DLD1 (cell line): Measurements from ENCODE around the gene SH3BGR.

Experiments used
- in situ Hi-C: cut with HindIII; loops from 2 replicates; pipeline ENCODE4 v1.10.0; 2017; ENCODE audit warnings: low sequenced_read_pairs

SH3BGR gene

DNA sequence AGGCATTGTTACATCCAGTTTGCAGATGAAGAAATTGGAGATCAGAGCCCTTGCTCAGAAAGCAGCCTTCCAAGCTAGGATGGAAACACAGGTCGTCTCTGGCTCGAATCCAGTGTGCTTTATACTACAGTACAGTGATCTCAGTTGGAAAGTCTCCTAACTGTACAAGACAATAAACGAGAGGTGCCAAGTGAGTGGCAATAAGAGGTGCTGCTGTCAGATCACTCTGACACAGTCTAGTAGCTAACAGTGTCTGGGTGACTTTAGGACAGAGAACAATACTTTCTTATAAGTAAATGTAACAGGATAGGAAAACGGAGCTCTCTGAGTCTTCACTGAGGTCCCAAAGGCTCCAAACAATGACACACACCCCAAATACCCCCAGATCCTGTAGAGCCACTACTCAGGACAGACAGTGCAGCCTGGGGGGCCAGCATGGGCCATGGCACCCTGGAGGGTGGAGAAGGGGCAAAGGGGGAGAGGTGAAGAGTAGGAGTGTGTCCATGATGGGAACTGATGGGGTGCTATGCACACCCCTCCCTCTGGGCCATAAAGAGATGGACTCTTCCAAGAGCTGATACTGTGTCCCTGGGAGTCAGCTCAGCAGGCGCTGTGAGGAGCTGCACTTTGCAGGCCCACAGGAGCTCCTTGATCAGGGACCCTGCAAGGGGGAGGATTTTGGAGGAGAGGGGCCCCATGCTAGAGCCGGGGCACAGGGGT, 3.3 kb downstream of the SH3BGR start:
- in situ Hi-C loops: no loop called here

DNA sequence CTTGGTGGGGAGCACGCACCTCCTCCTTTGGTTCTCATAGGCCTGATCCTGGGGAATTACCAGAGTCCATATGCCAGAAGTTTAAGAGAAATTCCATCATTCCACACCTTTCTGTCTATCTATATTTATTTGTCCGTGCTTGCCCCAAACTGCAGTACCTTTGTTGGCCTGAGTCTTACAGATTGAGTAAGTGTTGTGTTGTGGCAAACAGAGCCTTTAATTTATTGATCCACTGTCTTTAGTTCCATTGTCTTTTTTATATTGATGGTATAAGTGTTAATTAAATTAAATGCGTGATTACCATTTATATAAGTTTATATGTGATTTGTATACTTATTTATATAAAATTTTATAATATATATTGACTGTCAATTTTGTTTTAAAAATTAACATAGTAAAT, 4.9 kb downstream of the SH3BGR start:
- in situ Hi-C loops: no loop called here

DNA sequence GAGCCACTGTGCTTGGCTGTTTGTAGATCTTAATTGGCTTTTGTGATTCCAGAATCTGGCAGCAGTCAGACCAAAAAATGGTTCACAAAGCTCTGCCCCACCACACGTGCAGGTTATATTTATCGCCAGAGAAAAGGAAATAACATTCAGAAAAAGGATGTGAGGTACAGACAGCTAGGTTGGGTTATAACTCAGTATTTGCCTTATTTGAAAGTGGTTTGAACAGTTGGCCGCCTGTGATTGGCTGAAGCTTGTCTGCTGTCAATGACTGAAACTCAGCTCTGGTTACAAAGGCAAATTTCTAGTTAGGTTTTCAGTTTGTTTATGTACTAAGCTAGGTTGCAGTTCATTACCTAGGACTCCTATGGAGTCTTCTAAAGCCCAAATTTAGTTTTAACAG, 9.6 kb downstream of the SH3BGR start:
- in situ Hi-C loops: no loop called here

DNA sequence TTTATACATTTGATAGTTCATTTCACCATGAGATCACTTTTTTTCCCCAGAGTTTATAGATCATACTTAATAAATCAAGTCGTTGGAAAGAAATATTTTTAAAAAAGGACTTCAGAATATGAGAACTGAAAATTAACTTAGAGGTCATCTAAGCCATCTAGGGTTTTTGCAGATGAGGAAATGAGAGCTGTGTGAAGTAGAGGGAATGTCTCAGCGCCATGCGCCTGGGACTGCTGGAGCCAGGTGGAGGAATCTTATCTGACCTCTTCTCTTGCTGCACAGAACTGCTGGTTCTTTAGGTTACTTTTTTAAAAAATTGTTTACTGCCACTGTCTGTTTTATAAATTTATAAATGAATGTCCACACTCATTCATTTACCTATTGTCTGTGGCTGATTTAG, 11.5 kb downstream of the SH3BGR start:
- in situ Hi-C loops: no loop called here

DNA sequence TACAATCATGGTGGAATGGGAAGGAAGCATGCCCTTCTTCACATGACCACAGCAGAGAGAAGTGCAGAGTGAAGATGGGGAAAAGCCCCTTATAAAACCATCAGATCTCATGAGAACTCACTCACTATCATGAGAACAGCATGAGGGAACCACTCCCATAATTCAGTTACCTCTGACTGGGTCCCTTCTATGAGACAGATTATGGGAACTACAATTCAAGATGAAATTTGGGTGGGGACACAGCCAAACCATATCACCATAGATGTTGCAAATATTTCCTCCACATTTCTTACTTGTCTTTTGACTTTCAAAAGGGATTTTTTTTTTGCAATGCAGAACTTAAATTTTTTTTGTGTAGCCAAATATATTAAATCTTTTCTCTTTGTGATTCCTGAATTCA, 14.8 kb downstream of the SH3BGR start:
- in situ Hi-C loops: no loop called here

DNA sequence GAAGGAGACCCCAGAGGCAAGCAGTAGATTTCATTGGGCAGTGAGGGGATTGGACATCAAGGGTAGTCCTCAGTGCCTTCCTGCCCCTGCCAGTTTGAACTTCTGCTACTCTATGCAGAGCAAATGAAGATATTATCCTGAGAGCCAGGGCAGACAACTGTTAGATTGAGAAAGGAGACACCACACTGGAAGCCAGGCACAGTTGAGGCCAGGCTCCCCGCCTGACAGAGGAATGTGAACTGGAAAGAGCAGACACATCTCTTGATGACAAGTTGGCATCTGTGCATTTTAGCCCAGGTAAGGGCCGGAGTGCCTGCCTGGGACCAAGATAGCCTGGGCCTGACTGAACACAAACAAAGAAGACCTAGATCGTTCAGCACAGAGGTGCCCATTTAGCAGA, 16.0 kb downstream of the SH3BGR start:
- in situ Hi-C loops: no loop called here

DNA sequence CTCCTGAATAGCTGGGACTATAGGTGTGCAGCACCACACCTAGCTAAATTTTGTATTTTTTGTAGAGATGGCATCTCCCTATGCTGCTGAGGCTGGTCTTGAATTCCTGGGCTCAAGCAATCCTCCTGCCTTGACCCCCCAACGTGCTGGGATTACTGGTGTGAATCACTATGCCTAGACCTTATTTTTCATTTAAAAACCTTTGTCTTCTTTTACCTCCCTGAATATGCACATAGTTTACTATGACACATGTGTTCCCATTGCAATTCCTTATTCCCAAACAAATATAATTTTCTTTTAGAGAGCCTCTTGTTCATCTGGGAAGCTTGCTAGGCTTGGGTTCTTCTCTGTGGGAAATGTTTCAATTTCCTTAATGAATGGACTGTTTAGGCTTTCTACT, 16.8 kb downstream of the SH3BGR start:
- in situ Hi-C loops: no loop called here

DNA sequence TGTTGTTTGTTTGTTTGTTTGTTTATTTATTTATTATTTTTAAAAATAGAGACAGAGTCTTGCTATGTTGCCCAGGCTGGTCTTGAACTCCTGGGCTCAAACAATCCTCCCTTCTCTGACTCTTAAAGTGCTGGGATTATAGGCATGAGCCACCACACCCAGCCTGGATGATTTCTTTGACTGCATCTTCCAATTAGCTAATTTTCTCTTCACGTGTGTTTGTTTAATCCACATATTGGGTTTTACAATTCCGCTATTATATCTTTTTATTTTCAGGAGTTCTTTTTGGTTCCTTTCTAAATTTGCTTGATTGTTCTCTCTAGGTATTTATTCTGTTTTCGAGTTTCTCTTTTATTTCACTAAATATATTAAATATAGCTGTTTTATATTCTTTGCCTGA, 19.8 kb downstream of the SH3BGR start:
- in situ Hi-C loops: no loop called here

DNA sequence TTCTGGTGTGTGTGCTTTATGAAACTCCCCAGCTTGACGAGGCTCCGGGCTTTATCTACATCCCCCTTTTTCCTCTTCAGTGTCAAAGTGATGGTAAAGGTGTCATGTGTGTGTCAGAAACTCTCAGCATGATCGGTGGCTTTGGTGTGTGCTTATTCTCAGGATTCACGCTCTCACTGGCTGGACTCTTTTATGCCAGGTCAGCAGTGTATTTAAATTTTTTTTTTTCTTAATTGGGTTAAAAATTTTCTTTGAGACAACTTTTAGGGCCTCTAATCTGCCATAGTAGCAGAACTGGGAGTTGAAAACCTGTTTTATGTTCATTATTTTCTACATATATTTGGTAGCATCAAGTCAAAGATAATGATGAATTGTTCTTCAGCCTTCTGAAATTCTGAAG, 21.0 kb downstream of the SH3BGR start:
- in situ Hi-C loops: no loop called here

DNA sequence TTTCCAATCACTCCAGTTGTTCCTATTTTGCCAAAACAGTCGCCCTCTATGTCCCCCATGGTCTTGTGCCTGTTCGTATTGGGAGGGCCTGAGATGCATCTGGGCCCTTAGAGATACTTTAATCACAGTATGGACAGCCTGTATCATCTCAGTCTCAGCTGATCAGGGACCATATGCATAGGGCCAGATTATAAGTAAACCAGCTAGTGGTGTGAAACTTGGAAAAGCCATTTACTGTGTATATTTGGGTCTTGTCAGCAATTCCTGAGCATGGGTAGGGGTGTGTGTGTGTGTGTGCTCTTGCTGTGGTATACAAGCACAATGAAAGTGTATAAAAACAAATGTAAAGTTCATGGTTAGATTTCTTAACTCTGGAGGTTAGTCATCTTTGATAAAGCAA, 22.8 kb downstream of the SH3BGR start:
- in situ Hi-C loops: no loop called here

DNA sequence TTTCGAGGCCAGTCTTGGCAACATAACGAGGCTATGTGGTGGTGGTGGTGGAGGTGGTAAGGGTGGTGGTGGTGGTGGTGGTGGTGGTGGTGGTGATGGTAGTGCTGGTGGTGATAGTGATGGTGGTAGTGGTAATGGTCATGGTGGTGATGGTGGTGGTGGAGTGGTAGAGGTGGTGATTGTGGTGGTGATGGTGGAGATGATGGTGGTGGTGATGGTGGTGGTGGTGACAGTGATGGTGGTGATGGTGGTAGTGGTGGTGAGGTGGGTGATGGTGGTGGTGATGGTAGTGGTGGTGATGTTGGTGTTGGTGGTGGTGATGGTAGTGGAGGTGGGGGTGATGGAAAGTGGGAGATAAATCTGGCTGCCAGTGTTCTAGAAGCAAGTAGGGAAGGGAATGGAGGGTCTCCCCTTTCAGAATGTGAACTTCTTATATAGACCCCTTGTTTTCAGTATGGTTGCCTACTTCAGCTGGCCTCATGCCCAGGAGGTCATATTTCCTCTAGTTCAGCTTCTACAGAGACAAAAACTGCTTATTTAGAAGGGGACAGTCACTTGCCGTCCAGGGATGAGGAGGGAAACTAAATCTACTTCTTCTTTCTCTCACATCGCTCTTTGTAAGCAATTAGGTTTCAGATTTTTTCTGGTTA, 27.5 kb downstream of the SH3BGR start:
- in situ Hi-C loops: no loop called here

DNA sequence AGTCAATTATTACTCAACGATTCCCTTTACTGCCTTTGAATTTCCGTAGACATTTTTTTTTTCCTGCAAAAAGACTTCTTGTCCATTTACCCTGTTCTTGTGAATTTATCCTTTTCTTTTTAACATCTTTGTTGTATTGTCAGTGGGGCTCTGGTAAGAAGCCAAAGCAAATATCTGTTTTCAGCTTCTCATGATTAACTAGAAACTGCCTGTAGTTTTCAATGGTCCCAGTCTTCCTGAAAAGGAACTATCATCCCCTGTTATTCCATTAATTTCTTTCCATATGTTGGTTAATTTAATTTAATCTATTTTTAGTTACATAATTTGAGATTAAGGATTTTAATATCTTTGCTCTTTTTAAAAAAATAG, 28.0 kb downstream of the SH3BGR start:
- in situ Hi-C loops: no loop called here

DNA sequence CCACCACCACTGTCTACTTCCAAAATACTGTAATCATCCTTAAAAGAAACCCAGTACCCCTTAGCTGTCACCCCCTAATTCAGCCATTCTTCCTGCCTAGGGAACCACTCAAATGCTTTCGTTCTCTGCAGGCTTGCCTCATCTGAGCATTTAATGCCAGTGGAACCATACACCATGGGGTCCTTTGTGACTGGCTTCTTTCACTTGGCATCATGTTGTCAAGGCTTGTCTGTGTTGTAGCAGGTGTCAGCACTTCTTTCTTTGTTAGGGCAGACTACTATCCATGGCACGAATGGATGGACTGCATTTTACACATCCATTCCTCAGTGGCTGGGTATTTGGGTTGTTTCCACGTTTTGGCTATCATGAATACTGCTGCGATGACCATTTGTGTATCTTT, 28.5 kb downstream of the SH3BGR start:
- in situ Hi-C loops: no loop called here

DNA sequence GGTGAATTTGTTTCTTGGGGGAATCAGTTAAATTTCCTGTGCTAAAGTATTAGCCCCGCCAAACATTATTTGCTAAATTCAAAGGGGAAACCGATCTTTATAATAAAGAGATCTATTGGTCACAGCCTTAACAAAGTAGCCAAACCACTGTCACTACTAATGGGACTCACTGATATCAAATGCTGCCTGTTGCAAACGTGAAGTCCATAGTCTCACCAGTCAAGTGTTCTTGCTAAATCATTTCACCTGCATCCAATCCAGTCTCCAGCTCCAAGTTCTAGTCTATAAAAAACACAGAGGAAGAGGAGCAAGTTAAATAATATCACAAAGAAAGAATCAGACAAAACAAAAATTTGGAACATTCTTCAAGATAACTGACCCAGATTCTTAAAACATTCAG, 30.1 kb downstream of the SH3BGR start:
- in situ Hi-C loops: no loop called here

DNA sequence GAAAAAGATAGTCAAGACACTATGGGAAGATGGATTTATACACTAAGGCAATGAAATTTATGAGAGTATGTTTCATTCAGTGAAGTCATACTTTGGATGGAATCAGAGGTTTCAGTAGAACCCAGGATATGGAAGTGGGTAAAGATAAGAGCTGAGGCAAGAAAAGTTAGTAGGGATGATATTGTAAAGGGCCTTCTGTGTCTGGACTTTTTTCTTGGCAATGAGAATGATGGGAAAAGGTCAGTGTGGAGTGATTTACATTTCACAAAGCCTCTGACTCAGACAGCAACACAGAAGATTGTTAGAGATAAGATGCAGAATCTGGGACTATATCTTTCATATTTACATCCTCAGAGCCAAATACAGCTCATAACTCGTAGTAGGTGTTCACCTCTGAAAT, 32.1 kb downstream of the SH3BGR start:
- in situ Hi-C loops: no loop called here

DNA sequence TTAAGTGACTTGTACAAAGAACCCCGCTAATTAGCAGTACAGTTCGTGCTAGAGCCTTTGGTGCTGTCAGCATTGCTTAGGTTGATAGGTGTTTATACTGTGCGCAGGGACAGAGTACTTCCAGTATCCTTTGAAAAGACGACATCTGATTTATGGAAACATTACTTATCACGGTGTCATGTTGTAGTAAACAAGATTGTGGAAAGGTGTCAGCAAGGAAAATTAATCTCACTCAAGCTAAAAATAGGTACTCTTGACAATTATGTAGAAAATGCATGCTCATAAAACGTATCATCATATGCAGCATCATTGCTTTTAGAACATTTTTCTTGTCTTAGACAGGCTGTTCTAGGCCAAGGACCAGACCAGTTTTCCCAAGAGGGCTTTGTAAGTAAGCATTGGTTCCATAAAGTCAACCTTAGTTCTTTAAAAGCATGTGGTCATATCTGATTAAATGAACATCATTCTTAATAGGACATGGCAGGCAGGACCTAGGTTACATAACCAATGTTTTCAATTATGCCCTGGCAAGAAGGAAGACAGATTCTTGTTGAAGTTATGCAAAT, 33.0 kb downstream of the SH3BGR start:
- in situ Hi-C loops: no loop called here

DNA sequence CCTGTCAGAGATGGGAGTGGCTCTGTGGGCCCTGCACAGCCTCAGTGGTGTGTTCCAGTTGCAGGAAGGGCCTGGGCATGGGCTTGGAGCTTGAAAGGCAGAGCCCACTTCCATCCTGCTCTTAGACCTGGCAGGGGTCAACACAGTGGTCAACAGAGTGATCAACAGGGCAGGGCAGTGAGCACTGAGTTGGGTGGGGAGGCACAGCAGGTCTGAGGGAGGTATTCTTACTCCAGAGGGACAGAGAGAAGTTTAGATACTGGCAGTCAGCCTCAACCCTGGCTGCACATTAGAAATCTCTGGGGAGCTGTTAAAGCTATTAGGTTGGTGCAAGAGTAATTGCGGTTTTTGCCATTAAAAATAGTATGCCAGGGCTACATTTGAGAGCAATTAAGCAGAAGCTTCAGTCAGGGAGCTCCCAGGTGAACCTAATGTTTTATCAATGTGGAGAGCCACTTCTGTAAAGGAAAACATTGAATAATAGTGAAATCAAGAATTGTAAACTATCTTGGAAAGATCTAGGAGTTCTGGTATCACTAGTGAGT, 37.7 kb downstream of the SH3BGR start:
- in situ Hi-C loops: no loop called here

DNA sequence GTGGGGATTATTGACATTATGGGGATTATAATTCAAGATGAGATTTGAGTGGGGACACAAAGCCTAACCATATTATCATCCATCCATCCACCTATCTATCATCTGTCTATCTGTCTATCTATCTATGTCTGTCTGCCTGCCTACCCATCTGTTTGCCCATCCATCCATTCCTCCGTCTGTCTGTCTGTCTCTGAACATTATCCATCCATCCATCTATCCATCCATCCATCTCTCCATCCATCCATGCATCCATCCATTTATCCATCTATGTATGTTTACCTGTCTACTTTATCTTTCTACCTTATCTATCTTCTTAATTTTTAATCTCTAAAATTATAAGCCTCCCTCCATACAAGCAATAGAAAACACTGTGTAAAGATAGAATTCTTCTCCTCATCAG, 47.4 kb downstream of the SH3BGR start:
- in situ Hi-C loops: no loop called here

DNA sequence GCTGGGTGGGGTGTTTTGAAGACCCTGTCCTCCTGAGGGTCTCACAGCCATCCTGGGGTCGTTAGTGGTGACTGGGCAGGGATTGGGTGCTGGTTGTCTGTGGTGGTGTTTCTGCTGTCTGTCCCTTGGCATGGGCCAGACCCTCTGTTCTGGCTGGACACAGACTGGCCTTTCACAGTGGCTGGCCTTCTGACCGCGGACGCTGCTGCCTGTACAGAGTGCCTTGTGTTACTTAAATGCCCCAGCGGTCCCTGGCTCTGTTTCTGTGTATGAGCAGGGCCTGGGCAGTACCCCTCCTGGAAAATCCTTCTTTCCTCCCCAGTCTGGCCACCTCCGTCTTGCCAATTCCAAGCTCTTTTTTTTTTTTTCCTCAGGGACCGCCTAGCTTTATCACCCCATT, 50.9 kb downstream of the SH3BGR start:
- in situ Hi-C loops: no loop called here

DNA sequence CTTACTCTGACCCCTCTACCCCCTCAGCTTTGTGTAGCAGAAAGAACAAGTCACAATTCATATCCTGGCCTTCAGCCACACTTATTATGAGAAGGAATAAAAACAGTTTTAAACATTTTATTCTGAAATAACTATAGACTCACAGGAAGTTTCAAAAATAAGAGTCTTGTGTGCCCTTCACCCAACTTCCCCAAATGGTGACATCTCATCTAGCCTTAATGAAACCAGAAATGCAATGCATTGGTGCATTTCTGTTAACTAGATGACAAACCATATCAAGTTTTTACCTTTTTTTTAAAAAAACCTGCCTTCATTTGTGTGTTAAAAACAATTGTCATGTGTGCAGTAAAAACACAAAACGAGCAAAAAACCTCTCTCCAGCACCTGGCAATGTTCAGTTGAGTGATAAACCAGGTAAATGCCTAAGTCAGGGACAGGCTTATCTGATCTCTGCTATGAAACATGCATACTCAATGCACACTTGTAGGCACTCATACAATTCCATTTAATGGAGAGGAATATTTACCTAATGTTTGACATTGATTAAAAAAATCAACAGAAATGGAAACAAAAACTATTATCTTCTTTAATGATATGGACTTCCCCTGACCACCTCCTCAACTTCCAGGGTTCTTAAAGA, 51.5 kb downstream of the SH3BGR start:
- in situ Hi-C loops: no loop called here

DNA sequence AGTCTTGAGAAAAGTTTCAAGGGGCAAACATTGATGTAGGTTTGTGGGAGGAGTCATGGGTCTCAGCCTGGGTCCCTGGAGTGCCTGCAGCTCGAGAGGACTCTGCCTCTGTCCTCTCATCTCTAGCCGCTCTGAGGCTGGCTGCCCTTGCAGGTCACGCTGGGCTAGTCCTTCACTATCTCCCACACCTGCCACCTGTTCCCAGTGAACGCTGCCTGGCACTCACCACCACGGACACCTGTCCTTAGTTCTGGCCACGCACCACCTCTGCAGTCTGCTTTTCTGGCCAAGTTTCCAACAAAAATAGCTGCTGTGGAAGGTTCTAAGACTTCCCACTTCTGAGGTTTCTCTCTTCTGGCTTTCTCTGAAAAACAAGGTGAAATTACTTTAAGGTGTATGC, 52.5 kb downstream of the SH3BGR start:
- in situ Hi-C loops: no loop called here

DNA sequence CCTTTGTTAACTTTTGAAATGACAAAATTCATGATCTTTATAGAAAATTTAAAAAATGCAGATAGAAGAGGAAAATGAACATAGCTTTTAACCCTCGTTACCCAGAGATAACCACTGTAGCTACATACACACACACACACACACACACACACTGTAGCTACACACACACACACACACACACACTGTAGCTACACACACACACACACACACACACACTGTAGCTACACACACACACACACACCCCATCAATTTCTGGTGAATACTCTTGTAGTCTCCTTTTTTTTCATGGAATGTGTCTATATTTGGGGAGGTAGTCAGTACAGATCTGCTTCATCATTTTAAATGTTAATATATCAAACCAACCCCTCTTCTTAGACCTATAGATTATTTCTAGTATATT, 58.5 kb downstream of the SH3BGR start:
- in situ Hi-C loops: no loop called here
